Astrocyte (in vitro differentiated cells and primary cell): Measurements from ENCODE around the gene DUSP6.

Experiments used
- EZH2 ChIP-seq: IDR thresholded peaks from 2 replicates; pipeline ENCODE4 v1.6.1; 2012; ENCODE audit warnings: mild to moderate bottlenecking, low read length, inconsistent platforms; ENCODE audit not compliant: insufficient read depth
- TF ChIP-seq, protein P1 (sequence below): IDR thresholded peaks from 2 replicates; pipeline ENCODE4 v1.5.1; 2011; ENCODE audit warnings: low read depth, mild to moderate bottlenecking, inconsistent platforms, low read length, moderate library complexity; ENCODE audit not compliant: insufficient read depth

DNA sequence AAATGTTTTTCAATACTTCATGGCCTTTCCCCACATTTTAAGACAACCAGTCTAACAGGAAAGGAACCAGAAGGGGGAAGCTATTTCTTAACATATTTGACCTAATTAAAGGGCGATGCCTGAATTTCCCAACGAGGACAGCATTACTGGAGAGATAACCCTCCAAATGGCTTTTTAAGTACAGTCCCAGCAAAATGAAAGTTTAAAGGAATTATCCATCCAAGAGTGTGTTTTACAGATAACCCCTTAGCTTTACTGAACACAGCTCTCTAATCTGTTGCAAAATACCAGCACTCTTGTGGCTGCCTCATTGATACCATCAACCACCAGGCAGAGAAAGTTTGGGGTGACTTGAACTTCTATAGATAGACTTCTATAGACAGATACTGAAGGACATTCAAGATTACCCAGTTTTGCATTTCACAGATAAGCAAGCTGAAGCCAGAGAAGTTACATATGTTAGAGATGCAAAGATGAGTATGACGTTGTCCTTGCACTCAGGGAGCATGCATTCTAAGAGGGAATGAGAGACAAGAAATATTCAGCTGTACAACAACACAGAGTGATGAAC is 41.3 kb upstream of the DUSP6 start:
- no peak for TF ChIP-seq EZH2
- TF ChIP-seq, protein P1, sequence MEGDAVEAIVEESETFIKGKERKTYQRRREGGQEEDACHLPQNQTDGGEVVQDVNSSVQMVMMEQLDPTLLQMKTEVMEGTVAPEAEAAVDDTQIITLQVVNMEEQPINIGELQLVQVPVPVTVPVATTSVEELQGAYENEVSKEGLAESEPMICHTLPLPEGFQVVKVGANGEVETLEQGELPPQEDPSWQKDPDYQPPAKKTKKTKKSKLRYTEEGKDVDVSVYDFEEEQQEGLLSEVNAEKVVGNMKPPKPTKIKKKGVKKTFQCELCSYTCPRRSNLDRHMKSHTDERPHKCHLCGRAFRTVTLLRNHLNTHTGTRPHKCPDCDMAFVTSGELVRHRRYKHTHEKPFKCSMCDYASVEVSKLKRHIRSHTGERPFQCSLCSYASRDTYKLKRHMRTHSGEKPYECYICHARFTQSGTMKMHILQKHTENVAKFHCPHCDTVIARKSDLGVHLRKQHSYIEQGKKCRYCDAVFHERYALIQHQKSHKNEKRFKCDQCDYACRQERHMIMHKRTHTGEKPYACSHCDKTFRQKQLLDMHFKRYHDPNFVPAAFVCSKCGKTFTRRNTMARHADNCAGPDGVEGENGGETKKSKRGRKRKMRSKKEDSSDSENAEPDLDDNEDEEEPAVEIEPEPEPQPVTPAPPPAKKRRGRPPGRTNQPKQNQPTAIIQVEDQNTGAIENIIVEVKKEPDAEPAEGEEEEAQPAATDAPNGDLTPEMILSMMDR, result no peak
